Urinary bladder (tissue), 4 donors: ENCODE measurements around the gene AKR7A3. TPM values are rescaled to one million over a fixed set of nuclear protein-coding genes. Genes with fewer than 3 reads are reported as not detected.

ENCODE experiments used
- DNase-seq: peaks from one replicate; pipeline ENCODE4 v3.0.0-alpha.2; 2015; ENCODE audit errors: extremely low spot score
- H3K27ac ChIP-seq: one replicate; pipeline ENCODE4 v1.5.1; 2013; ENCODE audit warnings: low read depth, mild to moderate bottlenecking, moderate library complexity
- H3K36me3 ChIP-seq: one replicate; pipeline ENCODE4 v1.6.1; 2013; ENCODE audit warnings: mild to moderate bottlenecking, moderate library complexity; ENCODE audit not compliant: insufficient read depth
- H3K4me1 ChIP-seq: one replicate; pipeline ENCODE4 v1.6.1; 2013; ENCODE audit warnings: mild to moderate bottlenecking, moderate library complexity; ENCODE audit not compliant: insufficient read depth
- H3K4me3 ChIP-seq: one replicate; pipeline ENCODE4 v1.5.1; 2013; ENCODE audit warnings: low read depth, low read length
- WGBS: extraction: QIAGEN DNeasy Blood & Tissue Kit; methylation state at CpG from one replicate; pipeline ENCODE4 v1.1.7; 2013; 5-methylcytosine and 5-hydroxymethylcytosine counted together
- polyA plus RNA-seq: library from polyadenylated mRNA; stranded (reverse); fragments of 200-250 nt; gene quantifications from one replicate; pipeline ENCODE4 v1.2.3, GENCODE V29; 2013
- total RNA-seq: library from RNA; depleted of rRNA; stranded (reverse); fragments of >200 nt; gene quantifications from one replicate; pipeline ENCODE4 v1.2.3, GENCODE V29; 2014
- donor health status: healthy with polysubstance abuse.
- donor health status: healthy.

The AKR7A3 gene
- total and polyA plus RNA-seq, 2 donors: 0.53 to 0.61 TPM

- H3K4me3 ChIP-seq: no peak overlapping the region
Measured at GRCh38 chr1:19326748-19327065, 38.1 kb upstream of the AKR7A3 start.

GRCh38 chr1:19325958-19326747 is 37.6 kb upstream of the AKR7A3 start:
- peaks cover 4% of the 10 kb centered on the region for H3K36me3 ChIP-seq
- no peak overlapping the region for H3K4me3 ChIP-seq
- H3K27ac ChIP-seq: no peak overlapping the region
- no peak for DNase-seq
- WGBS: 89% methylated on average over 32 of the region's 32 CpGs
- no peaks in the 10 kb centered on the region for H3K4me1 ChIP-seq

More at GRCh38 chr1:19326748-19327065, 38.1 kb upstream of the AKR7A3 start:
- H3K36me3 ChIP-seq: peaks cover 4% of the 10 kb centered on the region
- no peaks in the 10 kb centered on the region for H3K4me1 ChIP-seq
- 81% methylated on average over 6 of the region's 6 CpGs for WGBS
- no peak for DNase-seq
- no peak overlapping the region for H3K27ac ChIP-seq

- Histone ChIP-seq H3K27ac (no peak overlapping the region), H3K4me1 (no peaks in the 10 kb centered on the region), H3K36me3 (peaks cover 4% of the 10 kb centered on the region), H3K4me3 (no peak overlapping the region)
- WGBS: 77% methylated on average over 19 of the region's 19 CpGs
- DNase-seq: no peak
Measured at GRCh38 chr1:19325368-19325957, 36.9 kb upstream of the AKR7A3 start.

GRCh38 chr1:19324665-19324990 is 36.1 kb upstream of the AKR7A3 start:
- no peaks in the 10 kb centered on the region for H3K4me1 ChIP-seq
- no peak overlapping the region for H3K4me3 ChIP-seq
- no peak overlapping the region for H3K27ac ChIP-seq
- no peak for DNase-seq
- 96% methylated on average over 9 of the region's 9 CpGs for WGBS
- peaks cover 4% of the 10 kb centered on the region for H3K36me3 ChIP-seq

DNA sequence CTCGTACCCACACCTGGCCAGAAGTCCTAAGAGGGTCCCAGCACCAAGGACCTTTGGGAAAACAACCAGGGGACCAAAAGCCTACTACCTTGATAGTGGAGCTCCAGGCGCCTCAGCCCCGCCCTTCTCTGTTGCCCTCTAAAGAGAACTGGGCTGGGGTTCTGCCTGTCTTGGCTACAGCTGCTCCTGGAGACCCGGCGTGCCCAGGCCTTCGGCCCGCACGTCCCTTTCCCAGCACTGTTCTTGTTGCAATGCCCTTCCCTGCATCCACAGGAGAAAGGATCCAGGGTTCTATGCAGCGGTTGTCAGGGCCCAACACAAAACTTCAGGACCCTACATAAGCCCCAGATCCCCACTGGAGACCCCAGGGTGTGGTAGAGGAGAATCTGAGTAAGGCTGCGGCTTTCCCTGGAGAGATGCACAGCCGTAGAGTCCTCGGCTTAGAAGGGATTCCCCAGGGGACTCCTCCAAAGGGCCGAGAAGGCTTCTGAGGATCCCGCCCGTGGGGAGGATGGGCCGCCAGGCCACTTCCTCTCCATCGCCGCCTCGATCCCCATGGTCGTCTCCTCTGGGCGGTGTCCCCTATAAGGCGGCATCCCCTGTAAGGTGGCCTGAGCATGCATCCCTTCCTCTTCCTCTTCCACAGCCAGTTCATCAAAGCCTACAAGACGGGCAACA is 35.6 kb upstream of the AKR7A3 start:
- Histone ChIP-seq H3K4me1 (no peaks in the 10 kb centered on the region), H3K27ac (no peak overlapping the region), H3K36me3 (peaks cover 4% of the 10 kb centered on the region), H3K4me3 (no peak overlapping the region)
- DNase-seq: no peak
- 88% methylated on average over 23 of the region's 23 CpGs for WGBS

- Histone ChIP-seq H3K4me1 (no peaks in the 10 kb centered on the region), H3K36me3 (peaks cover 3% of the 10 kb centered on the region), H3K4me3 (no peak overlapping the region), H3K27ac (no peak overlapping the region)
- DNase-seq: no peak
- WGBS: 72% methylated on average over 10 of the region's 10 CpGs
Measured at GRCh38 chr1:19322481-19322880, 33.9 kb upstream of the AKR7A3 start.

GRCh38 chr1:19321071-19321470 is 32.5 kb upstream of the AKR7A3 start:
- 91% methylated on average over 3 of the region's 3 CpGs for WGBS
- no peaks in the 10 kb centered on the region for H3K4me1 ChIP-seq
- no peak overlapping the region for H3K4me3 ChIP-seq
- H3K27ac ChIP-seq: no peak overlapping the region
- peaks cover 3% of the 10 kb centered on the region for H3K36me3 ChIP-seq
- no peak for DNase-seq

GRCh38 chr1:19319196-19319595 is 30.6 kb upstream of the AKR7A3 start:
- WGBS: 94% methylated on average over 3 of the region's 3 CpGs
- DNase-seq: no peak
- Histone ChIP-seq H3K4me1 (no peaks in the 10 kb centered on the region), H3K4me3 (no peak overlapping the region), H3K36me3 (peaks cover 3% of the 10 kb centered on the region), H3K27ac (no peak overlapping the region)

DNA sequence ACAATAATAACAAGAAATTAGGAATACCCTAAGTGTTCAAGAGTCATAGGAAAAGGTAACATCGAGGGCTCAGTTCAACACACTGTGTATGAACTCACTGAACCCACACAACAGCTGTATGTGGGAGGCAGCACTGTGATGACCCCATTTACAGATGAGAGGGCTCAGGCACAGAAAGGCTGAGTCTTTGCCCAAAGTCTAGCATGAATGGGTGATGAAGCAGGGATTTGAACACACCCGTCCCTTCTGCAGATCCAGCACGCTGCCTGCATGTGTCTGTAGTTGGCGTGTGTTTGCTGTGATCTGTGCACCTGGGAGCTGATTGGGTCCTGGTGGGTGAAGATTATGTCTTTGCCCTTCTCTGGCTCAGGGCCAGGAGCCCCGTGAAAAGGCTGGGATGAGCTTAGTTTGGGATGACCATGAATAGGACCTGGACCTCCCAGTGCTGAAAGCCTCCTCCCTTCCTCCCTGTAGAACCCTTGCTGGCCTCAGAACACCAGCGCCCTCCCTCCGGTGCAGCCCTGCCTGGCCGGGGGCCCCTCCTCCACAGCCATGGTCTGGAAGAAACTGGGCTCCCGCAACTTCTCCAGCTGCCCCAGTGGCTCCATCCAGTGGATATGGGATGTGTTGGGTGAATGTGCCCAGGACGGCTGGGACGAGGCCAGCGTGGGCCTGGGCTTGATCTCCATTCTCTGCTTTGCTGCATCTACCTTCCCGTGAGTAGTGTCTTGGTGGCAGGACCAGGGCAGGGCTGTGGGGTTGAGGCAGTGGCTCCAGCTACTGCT is 28.7 kb upstream of the AKR7A3 start:
- DNase-seq: no peak
- Histone ChIP-seq H3K4me1 (no peaks in the 10 kb centered on the region), H3K4me3 (no peak overlapping the region), H3K36me3 (peaks cover 3% of the 10 kb centered on the region), H3K27ac (no peak overlapping the region)
- 72% methylated on average over 13 of the region's 13 CpGs for WGBS

DNA sequence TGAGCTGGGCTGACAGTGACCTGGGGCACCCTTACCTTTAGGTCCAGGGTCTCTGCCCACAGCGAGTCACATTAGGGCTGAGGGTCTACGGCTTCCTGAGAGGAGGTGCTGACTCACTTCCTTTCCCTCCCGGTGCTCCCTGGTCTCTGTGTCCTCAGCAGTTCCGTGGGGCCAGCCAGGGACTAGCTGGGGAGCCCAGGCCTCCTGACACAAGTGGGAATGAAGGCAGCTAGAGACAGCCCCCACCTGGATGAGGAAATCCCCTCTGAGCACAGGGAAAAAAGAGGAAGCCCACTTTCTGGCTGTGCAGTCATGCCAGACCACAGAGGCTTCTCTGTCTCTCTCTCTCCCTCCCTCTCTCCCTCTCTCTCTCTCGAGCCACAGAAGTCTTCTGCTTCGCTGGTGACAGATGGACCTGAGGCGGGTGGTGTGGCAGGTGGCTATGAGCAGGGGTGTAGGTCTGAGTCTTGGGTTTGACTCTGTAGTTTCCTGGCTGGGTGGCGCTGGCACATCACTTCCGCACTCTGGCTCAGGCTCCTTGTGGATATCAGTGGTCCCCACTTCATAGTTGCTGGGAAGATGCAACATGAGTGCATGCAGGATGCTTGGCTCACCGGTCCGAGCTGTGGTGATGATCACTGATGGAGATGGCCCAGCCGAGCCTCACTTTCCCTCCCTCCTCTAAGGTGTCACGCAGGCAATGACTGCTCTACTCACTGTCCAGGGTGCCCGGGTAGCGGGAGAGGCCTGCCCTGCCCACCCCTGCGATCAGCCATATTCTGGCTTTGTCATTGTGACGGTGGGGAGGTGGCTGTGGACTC is 27.0 kb upstream of the AKR7A3 start:
- H3K27ac ChIP-seq: no peak overlapping the region
- H3K36me3 ChIP-seq: peaks cover 3% of the 10 kb centered on the region
- no peak overlapping the region for H3K4me3 ChIP-seq
- no peak for DNase-seq
- no peaks in the 10 kb centered on the region for H3K4me1 ChIP-seq
- 79% methylated on average over 17 of the region's 17 CpGs for WGBS

- no peak for DNase-seq
- no peak overlapping the region for H3K27ac ChIP-seq
- H3K4me3 ChIP-seq: no peak overlapping the region
- no peaks in the 10 kb centered on the region for H3K4me1 ChIP-seq
- 87% methylated on average over 10 of the region's 10 CpGs for WGBS
- peaks cover 3% of the 10 kb centered on the region for H3K36me3 ChIP-seq
Measured at GRCh38 chr1:19313961-19314882, 25.7 kb upstream of the AKR7A3 start.

- H3K27ac ChIP-seq: no peak overlapping the region
- H3K4me3 ChIP-seq: no peak overlapping the region
- DNase-seq: no peak
- H3K36me3 ChIP-seq: peaks cover 3% of the 10 kb centered on the region
- no peaks in the 10 kb centered on the region for H3K4me1 ChIP-seq
- WGBS: 92% methylated on average over 4 of the region's 4 CpGs
Measured at GRCh38 chr1:19313636-19313959, 25.0 kb upstream of the AKR7A3 start.
